ENCODE results near the gene MTCH1. TPM values are rescaled to one million over a fixed set of nuclear protein-coding genes. Genes with fewer than 3 reads are reported as not detected.

MTCH1 gene
- total RNA-seq, 4 donors from 2014 or later: 185 to 242 (median 199) TPM

DNA sequence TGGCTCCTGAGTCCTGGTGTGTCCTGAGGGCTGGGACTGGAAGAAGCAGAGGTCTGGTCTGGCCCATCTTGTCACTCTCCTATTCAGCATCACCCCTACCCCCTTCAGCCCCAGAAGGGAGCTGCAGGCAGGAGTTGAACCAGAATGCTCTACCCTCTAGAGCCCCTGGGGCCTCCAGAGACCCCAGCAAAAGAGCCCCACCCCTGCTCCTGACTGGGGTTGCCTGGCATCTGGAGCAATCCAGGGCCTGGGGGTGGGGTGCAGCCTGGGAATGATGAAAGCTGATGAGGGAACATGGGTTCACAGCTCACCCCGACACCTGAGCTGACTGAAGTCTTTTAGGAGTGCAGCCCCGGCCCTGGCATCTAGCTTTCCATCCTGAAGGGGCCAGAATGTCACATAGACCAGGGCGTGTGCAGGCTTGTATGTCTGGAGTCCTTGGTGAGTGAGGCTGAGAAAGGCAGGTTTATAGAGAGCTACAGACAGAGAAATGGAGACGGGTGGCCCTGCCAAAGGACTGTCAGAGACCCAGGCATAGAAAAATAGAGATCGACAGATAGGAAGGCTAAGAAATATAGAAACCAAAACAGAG, 31.7 kb upstream of the MTCH1 start:
- peak; percentile 30 for ATAC-seq
- TF ChIP-seq POLR2A (IDR thresholded peaks at IDR 0.05) (no peak), POLR2AphosphoS5 (IDR thresholded peaks at IDR 0.05) (no peak), EP300 (IDR thresholded peaks at IDR 0.05) (no peak)
- TF ChIP-seq, protein P1, sequence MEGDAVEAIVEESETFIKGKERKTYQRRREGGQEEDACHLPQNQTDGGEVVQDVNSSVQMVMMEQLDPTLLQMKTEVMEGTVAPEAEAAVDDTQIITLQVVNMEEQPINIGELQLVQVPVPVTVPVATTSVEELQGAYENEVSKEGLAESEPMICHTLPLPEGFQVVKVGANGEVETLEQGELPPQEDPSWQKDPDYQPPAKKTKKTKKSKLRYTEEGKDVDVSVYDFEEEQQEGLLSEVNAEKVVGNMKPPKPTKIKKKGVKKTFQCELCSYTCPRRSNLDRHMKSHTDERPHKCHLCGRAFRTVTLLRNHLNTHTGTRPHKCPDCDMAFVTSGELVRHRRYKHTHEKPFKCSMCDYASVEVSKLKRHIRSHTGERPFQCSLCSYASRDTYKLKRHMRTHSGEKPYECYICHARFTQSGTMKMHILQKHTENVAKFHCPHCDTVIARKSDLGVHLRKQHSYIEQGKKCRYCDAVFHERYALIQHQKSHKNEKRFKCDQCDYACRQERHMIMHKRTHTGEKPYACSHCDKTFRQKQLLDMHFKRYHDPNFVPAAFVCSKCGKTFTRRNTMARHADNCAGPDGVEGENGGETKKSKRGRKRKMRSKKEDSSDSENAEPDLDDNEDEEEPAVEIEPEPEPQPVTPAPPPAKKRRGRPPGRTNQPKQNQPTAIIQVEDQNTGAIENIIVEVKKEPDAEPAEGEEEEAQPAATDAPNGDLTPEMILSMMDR (IDR thresholded peaks at IDR 0.05): no peak
- no peak overlapping the region for H3K4me3 ChIP-seq
- H3K36me3 ChIP-seq: no peaks in the 10 kb centered on the region
- H3K27ac ChIP-seq: peak overlapping the region; percentile 39 to 76 (median 68)
- H3K27me3 ChIP-seq: no peaks in the 10 kb centered on the region
- H3K4me1 ChIP-seq: peaks cover 0 to 33% (median 0%) of the 10 kb centered on the region in 3 donors
- H3K9me3 ChIP-seq: no peaks in the 10 kb centered on the region
- whole genome bisulfite sequencing, 2 donors (ENCODE audit: low coverage in 1 of 2): 21 to 37% methylated on average over 2 to 4 of the region's 5 CpGs

DNA sequence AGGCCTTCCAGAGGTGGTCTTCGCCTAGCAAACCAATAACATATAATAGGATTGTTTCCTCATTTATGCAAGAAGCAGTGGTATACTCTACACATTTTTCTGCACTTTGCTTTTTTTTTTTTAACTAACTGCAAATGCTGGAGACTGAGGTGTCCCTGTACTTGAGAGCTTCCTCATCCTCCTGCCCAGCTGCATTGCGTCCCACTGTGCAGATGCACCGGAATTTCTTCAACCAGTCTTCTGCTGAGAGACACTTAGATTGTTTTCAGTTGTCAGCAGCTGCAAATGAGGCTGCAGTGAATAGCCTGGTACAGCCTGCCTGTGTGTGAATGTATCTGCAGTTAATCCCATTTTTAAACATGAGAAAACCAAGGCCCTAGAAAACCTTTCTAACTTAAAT, 31.0 kb upstream of the MTCH1 start:
- Histone ChIP-seq H3K9me3 (no peaks in the 10 kb centered on the region), H3K4me3 (no peak overlapping the region), H3K4me1 (peaks cover 0 to 33% (median 0%) of the 10 kb centered on the region in 3 donors), H3K36me3 (no peaks in the 10 kb centered on the region), H3K27me3 (no peaks in the 10 kb centered on the region), H3K27ac (peak overlapping the region in 2 of 4 donors; percentile 63 to 76)
- no peak for TF ChIP-seq POLR2A (IDR thresholded peaks at IDR 0.05)
- no peak for TF ChIP-seq POLR2AphosphoS5 (IDR thresholded peaks at IDR 0.05)
- TF ChIP-seq, protein P1 (IDR thresholded peaks at IDR 0.05): no peak
- TF ChIP-seq EP300 (IDR thresholded peaks at IDR 0.05): no peak
- WGBS, 2 donors (ENCODE audit: low coverage in 1 of 2): 100% methylated on average over 1 of the region's 3 CpGs
- no peak for ATAC-seq

DNA sequence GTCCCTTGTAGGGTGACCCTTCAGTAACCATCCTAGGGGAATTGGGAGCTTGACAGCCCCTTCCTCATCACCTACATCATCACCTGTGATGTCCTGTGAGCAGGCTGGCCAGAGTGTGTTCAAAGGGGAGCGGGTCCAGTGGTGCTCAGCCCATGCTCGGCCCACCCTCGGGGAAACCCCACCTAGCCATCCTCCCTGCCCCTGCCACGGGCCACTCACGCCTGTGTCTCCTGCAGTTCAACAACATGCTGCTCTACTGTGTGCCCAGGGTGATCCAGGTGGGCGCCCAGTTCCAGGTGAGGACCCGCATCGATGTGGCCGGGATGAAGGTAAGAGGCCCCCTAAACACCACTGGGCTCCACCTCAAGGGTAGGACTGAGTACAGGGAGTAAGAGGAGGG, 29.5 kb upstream of the MTCH1 start:
- Histone ChIP-seq H3K4me1 (peaks cover 0 to 33% (median 0%) of the 10 kb centered on the region in 3 donors), H3K4me3 (no peak overlapping the region), H3K9me3 (no peaks in the 10 kb centered on the region), H3K27me3 (no peaks in the 10 kb centered on the region), H3K27ac (no peak overlapping the region), H3K36me3 (no peaks in the 10 kb centered on the region)
- ATAC-seq: no peak
- WGBS, 2 donors (ENCODE audit: low coverage in 1 of 2): 100% methylated on average over 1 of the region's 9 CpGs; no CpG with 5 or more reads in 1 of the 2 donors
- TF ChIP-seq POLR2AphosphoS5 (IDR thresholded peaks at IDR 0.05) (no peak), EP300 (IDR thresholded peaks at IDR 0.05) (no peak)

DNA sequence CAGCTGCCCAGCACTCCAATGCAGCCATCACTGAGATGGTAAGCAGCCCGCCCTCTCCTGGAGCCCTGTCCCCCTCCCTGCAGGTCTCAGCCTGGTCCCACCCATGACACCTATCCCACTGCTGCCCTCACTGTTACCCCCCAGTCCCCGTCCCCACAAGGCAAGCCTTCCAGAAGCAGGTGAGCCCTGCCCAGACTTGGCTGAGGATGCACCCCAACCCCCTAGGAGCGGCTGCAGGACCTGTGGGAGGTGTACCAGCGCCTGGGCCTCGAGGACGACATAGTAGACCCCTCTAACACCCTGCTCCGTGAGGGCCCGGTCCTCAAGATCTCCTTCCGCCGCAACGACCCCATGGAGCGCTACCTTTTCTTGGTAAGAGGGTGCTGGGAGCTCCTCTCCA, 28.7 kb upstream of the MTCH1 start:
- H3K9me3 ChIP-seq: no peaks in the 10 kb centered on the region
- H3K27ac ChIP-seq: no peak overlapping the region
- no CpG with 5 or more reads among the region's 12 CpGs for WGBS, 2 donors (ENCODE audit: low coverage in 1 of 2)
- H3K36me3 ChIP-seq: no peaks in the 10 kb centered on the region
- H3K4me3 ChIP-seq: no peak overlapping the region
- no peak for ATAC-seq
- TF ChIP-seq EP300 (IDR thresholded peaks at IDR 0.05) (no peak), POLR2AphosphoS5 (IDR thresholded peaks at IDR 0.05) (no peak), POLR2A (IDR thresholded peaks at IDR 0.05) (no peak)
- TF ChIP-seq, protein P1 (IDR thresholded peaks at IDR 0.05): no peak
- peaks cover 0 to 27% (median 0%) of the 10 kb centered on the region in 3 donors for H3K4me1 ChIP-seq
- no peaks in the 10 kb centered on the region for H3K27me3 ChIP-seq

DNA sequence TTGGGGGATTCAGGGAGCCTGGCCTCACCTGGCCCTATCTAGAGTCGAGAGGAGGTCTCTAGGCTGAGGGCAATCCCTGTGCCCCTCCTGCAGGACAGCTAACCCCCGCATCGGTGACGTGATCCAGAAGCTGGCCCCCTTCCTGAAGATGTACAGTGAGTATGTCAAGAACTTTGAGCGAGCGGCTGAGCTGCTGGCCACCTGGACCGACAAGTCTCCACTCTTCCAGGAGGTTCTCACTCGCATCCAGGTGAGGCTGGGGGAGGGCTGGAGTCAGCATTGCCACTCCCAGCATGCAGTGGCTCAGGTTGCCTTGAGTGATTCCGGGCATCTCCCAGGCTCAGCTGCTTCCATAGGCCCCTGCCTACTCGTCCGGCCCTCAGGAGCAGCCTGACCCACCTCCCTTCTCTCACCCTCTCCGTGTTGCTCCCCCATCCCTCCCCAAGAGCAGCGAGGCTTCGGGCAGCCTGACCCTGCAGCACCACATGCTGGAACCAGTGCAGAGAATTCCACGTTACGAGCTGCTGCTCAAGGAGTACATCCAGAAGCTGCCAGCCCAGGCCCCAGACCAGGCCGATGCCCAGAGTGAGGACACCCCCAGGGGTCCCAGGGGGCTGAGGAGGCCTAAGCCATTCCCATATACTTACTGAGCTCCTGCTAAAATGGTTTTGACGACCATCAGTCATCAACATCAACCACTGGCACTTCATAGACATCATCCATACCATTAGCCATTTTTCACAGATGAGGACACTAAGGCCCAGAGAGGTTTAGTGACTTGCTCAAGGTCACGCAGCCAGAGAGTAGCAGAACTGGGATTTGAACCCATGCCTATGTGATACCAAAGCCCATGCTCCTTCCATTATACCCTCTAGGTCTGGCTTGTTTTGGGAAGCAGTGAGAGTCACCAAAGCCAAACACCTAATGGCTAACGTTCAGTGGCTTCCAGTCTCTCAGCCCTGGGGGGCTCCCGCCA, 27.8 kb upstream of the MTCH1 start:
- WGBS, 2 donors (ENCODE audit: low coverage in 1 of 2): 74 to 85% methylated on average over 5 of the region's 21 CpGs
- no peak overlapping the region for H3K4me3 ChIP-seq
- no peaks in the 10 kb centered on the region for H3K9me3 ChIP-seq
- no peaks in the 10 kb centered on the region for H3K27me3 ChIP-seq
- no peak for TF ChIP-seq POLR2A (IDR thresholded peaks at IDR 0.05)
- TF ChIP-seq EP300 (IDR thresholded peaks at IDR 0.05): no peak
- H3K36me3 ChIP-seq: no peaks in the 10 kb centered on the region
- H3K27ac ChIP-seq: no peak overlapping the region
- ATAC-seq: no peak
- H3K4me1 ChIP-seq: peaks cover 0 to 18% (median 0%) of the 10 kb centered on the region in 3 donors
